HG03439 (cell line): ENCODE measurements around the gene SPNS3.

Experiments
- ATAC-seq: cut with Tn5 transposase; IDR thresholded peaks from one replicate; pipeline ENCODE4 v1.9.1; 2021; ENCODE audit warnings: mild to moderate bottlenecking, moderate library complexity; ENCODE audit not compliant: unreplicated experiment

SPNS3 gene

DNA sequence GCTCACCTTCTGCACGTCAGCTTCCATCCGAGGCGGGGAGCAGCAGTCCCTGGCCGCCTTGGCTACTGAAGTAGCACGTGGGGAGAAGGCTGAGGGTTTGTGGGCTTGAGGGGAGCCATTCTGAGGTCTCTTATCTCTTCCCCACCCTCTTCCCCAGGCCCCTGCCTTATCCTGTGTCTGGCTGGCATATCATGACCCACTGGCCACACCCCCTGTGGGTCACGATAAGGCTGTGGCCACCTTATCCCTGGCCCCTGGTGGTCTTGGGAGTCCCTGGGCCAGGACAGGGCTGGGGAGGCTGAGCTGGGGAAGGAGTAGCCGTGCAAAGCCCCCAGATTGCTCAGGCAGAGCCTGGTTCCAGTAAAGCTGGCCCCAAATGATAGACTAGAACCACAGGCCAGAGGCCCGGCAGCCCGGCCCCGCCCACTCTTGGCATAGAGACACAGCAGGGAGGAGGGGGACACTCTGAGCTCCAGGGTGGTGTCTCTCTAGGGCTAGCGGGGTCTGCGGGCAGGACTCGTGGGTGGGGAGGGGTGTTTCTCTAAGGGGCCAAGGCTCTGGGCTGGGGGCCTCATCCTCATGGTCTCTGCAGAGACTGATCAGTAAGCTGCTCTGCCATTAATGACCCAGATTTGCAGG lies 72.6 kb downstream of the SPNS3 start:
- ATAC-seq: no peak

DNA sequence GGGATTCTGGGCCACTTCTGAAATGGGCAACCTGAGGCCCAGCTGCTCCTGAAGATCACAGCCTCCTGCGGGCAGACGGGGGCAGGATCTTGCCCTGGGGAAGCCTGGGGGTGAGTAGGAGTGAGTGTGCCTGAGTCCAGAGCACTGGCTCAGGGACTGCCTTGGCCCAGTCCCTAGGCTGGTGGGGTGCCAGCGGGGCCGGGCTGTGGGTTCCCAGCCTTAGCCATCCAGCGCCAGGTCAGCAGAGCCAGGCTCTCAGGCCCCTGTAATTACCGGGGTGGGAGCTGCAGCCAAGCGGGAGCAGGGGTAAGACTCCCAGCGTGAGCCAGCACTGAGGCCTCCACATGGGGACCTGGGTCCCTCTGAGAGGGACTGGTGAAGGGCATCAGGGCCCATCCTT lies 73.2 kb downstream of the SPNS3 start:
- no peak for ATAC-seq

DNA sequence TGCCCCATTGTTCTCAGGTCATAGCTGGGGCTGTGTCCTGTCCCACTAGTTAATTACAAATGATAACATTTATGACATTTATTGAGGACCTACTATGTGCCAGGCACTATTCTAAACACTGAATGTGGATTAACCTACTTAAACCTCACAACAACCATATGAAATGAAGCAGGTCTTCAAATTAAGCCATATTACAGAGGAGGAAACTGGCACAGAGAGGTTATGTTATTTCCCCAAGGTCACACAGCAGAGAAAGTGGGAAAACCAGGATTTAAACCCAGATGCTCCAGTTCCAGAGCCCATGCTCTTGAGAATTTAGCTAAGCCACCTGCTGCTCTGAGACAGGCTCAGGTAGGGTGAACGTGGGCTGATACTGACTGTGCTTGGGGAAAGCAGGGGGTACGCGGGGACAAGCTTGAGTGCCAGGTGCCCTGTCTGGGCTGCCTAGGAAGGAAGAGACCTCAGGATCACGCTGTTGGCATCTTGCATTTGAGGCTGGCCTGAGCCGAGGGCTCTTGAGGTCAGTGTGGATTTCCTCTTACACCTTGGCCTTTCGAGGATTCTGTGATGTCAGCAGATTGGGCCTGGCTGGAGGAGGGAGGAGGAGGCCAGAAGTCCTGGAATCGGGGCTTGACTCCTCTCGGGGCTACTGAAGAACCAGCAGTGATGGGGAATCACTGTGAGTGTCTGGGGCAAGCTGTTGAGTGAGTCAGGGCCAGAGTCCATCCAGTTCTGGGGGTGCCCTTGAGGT lies 73.8 kb downstream of the SPNS3 start:
- no peak for ATAC-seq

DNA sequence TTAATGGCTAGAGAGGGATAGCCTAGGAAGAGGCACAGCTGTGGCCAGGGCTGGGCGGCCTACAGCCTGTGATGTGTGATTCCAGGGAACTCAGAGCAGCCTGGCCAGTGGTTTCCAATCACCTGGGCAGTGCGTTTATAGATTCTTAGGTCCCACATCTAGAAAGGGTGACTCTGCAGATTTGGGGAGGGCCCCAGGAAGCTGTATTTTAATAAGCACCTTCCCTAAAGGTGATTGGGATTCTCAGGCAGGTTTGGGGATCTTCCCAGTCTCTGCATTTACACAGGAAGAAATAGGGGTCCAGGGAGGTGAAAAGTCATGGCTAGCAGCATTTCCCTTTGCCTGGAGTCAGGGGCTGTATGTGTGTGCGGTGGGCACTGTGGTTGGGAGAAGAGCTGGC lies 74.5 kb downstream of the SPNS3 start:
- no peak for ATAC-seq

DNA sequence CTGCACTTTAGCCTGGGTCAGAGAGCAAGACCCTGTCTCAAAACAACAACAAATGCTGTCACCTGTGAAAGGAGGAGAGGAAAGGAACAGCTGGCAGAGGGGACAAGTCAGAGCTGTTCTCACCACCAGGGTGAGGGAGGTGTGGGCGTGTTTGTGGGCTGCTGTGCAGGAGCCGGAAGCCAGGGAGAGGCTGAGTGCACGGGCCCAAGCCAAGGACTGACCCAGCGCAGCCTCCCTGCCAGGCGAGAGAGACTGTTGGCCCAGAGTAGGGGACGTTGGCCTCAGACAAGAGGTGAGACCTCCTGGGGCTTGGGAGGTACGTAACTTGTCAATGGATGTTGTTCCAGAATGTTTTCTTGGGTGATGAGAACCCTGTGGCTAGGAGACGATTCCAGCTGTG lies 75.7 kb downstream of the SPNS3 start:
- ATAC-seq: no peak

DNA sequence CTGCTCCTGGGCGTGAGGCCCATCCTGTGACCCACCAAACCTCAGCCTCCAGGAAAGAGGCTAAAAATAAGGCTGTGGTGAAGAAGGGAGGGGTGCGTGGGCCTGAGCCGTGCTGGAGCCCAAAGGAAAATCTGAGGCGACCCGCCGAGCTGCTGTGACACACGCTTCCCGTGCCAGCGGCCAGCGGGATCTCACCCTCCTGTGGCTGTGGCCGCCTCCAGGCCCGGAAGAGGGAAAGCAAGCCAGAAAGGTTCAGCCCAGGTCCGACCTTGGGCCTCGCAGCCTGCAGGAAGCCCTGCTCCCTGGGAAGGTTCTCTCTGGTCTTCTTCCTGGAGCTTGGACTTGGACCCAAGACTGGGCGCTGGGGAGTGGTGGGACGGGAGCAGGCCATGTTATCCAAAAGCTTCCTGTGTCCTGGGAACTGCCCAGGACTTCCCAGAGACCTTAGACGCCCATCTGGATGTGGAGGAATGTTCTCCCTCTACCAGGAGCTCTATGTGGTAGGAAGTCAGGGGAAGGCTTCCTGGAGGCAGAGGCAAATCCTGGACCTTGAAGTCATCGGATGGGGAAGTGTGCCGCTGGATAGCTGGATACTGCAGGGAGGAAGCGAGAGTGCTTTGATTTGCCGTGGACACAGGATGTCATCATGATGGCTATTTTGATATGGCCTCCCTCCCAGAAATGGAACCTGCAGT lies 76.3 kb downstream of the SPNS3 start:
- ATAC-seq: no peak

DNA sequence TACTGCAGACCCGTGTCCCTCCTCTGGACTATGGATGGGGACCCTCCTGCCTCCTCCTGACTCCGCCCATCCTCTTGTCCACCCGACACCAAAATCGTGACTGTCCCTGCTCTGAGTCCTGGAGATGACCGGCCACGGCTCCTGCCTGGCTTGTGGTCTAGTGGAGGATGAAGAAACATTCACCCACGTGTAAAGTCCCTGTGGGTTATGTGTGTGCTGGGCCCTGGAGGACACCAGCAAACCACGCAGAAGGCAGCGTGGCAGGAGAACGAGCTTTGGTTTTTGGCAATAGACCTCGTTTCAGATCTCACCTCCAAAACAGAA lies 76.8 kb downstream of the SPNS3 start:
- ATAC-seq: no peak

DNA sequence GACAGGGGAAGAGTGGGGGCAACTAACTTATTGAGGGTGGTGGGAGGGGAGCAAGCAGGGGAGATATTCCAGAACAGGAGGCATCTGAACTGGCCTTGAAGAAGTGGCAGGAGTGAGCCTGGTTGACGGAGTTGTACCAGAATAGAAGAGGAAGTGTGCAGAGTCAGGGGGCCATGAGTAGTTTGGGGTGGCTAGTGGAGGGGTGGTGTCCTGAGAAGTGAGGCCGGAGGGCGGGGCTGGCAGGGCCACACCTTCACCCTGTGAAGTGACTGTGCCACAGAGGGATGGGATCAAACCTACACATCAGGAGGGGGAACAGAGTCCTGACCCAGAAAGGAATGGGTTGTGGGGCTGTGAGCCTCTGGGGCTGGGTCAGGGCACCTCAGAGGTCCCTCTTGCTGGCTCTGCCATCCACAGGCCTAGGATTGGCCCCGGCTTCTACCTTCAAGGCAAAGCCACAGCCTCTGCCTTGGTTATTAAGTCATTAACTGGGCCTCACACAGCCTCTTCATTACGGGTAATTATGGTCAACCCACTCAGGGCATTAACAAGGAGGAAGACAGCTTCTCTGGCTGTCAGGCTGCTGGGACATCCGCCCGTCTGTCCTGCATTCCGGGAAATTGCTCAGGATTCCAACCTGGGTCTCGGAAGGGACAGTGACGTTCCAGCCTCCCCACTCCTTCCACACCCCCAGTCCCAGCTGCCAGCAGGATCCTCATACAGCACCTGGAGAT lies 77.6 kb downstream of the SPNS3 start:
- ATAC-seq: no peak

DNA sequence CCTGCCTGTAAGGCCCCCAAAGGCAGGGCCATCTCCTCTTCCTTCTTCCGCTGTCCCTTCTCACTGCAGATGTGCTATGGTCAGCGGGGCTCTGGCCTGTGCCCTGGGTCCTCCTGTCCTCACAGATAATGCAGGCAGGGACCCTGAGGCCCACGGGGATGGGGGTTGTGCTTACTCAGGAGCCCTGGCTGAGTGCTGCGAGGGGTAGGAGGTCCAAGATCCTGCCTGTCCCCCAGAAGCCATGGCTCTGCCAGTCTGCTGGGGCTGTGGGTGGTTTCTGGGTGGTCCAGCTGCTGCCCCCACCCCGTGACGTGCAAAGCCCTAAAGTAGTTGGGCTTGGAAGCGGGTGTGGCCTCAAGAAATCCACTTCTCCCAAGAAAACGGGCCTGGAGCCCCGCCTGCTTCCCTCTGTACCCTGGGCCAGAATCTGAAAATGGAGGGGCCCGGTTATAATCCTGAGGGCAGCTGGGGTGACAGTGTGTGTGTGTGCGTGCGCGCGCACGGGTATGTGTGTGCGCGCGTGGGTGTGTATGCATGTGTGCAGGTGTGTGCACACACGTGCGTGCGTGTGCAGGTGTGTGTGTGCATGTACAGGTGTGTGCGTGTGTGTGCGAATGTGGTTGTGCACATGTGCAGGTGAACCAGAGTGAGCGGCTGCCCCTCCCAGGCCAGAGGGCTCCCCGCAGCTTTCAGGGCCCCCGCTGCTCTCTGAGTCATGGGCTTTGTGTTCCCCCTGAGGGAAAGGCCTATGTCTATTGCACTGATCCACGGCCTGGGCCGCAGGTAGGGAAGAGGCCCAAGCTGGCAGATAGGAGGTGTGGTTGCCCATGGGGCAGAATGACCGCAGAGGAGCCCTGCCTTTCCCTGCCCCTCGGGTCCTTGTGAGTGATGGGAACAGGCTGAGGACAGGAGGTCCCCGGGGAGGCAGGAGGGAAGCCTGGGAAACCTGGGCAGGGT lies 78.7 kb downstream of the SPNS3 start:
- ATAC-seq: no peak

DNA sequence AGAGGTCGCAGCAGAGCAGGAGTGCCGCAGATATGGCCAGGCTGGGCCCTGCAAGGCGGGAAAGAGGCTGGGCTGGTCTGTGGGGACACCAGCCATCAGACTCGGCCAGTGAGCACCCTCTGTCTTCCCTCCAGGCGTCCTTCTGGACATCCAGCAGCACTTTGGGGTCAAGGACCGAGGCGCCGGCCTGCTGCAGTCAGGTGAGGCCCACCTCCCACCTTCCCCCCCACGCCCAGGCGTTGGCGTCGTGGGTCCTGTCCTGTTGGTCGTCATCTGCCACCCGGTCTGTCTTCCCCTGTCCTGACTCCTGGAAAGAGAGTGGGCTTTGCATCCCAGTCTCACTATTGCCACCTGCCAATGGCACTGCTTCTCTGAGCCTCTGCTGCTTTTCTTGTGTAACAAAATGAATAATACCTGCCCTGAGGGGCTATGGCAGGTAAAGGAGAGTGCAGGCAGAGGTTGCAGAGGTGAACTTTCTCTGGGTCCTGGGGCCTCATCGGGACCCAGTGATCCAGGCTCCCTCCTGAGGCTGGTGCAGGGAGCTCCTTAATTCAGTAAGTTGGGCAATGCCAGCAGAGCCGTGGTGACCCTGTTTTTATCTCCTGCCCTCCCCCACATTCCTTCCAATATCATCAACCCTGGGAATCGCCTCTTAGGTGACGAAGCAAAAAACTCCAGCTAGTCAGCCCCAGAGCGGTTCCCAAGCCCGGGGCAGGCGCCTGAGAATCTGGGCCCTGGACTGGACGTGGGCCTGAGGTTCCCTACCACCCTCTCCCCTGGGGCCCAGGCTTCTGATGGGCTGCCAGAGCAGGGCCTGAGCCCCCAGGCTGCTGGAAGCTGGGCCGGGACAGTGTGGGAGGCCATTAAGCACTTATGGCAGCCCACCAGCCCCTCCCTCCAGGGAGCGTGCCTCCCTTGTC lies 79.6 kb downstream of the SPNS3 start:
- no peak for ATAC-seq

DNA sequence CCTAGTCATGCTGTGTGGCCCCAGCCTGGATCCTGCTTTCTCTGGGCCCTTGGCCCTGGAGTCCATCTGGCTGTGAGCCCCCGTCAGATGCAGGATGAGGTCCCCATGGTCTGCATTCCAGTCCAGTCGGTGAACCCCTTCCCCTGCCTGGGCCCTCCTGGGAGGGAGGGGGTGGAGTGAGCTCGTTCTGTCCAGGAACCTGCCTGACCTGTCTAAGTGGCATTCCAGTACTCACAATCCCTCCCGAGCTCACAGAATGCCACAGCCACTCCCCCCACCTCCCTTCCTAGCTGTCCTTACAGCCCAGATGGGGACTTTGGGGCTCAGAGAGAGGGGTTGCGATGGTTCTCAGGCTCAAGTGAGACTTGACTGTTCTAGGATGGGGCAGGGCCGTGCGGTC lies 80.5 kb downstream of the SPNS3 start:
- no peak for ATAC-seq

DNA sequence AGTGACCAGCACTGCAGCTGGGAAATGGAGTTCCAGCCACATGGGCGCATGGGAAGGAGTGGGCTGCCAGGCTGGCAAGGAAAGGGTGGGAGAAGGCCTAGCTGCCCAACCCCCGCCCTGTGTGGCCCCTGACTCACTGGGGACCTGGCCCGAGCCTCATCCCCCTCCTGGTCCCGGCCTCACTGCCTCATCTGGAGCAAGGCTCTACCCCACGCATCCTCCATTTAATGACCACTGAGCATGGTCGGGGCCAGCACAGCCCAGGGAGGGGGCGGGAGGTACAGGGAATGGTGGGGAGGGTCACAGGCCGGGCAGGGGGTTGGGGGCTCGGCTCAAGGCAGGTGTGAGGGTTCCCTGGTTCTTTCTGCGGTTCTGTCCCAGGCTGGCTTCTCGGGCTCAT lies 81.0 kb downstream of the SPNS3 start:
- ATAC-seq: no peak

DNA sequence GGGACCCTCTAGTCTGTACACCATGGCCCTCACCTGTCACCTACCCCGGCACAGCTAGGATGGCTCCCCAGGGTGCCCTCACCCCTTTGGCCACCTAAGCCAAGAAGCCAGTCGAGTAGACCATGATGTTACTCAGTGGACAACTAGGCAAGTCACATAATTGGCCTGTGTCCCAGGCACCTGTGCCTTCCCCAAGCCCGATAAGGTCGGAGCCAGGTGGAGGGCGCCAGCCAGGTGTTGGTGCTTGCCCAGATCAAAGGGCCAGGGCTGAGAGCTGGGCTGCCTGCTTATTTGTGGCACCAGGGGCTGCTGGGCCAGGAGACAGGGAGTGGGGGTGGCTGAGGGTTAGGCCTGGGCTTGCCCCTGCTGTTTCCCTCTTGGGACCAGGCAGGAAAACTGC lies 81.8 kb downstream of the SPNS3 start:
- ATAC-seq: no peak

DNA sequence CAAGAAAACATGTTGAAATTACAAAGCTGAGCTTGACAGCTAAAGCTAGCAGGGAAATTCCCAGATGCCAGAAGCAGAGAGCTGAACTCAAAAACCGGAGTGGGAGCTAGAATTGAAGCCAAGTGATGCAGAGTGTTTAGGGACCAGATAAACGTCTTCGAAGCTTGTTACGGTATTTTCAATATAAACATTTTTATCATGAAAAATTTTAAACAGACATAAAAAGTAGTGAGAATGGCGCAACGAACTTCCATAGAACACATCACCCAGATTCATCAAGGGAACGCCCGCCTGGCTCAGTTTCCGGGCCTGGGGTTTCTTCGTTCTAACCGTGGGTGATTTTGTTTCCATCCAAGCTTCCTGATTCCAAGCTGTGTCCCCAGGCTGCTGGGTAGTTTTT lies 83.0 kb downstream of the SPNS3 start:
- ATAC-seq: no peak

DNA sequence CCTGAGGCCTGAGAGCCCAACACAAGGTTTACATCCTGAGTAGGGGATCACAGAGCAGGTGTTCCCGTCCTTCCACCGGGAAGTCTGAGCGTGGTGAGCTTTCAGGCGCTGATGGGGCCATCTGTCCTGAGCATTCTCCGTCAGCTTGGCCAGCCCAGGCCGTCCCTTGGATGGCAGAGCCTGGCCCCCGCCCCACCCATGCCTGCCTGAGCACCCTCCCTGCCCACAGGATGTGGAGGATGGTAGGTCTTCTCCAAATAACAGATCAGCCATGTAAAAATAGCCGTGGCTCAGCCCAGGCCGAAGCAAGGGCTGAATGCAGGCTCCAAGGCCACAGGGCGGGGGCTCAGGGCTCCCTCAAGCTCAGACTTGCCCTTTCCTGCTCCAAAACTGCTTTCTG lies 85.2 kb downstream of the SPNS3 start:
- ATAC-seq: no peak

DNA sequence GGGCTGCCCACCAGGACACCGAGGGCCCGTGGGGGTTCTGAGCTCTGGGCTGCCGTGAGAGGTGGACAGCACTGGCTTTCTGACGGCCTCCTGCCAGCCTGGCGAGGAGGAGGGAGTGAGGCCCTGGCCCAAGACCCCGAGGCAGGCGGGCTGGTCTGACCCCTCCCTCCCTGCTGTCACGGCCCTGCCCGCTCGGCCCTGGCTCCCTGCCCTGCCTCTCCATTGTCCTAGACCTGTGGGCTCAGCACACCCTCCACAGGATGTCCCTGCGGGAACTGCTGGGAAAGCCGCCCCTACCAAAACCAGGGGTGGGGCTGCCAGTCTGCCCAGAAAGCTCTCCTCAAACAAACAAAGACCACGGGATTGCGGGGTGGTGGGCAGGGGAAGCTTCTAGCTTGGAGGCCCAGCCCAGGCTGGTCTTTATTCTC lies 85.6 kb downstream of the SPNS3 start:
- ATAC-seq: no peak

DNA sequence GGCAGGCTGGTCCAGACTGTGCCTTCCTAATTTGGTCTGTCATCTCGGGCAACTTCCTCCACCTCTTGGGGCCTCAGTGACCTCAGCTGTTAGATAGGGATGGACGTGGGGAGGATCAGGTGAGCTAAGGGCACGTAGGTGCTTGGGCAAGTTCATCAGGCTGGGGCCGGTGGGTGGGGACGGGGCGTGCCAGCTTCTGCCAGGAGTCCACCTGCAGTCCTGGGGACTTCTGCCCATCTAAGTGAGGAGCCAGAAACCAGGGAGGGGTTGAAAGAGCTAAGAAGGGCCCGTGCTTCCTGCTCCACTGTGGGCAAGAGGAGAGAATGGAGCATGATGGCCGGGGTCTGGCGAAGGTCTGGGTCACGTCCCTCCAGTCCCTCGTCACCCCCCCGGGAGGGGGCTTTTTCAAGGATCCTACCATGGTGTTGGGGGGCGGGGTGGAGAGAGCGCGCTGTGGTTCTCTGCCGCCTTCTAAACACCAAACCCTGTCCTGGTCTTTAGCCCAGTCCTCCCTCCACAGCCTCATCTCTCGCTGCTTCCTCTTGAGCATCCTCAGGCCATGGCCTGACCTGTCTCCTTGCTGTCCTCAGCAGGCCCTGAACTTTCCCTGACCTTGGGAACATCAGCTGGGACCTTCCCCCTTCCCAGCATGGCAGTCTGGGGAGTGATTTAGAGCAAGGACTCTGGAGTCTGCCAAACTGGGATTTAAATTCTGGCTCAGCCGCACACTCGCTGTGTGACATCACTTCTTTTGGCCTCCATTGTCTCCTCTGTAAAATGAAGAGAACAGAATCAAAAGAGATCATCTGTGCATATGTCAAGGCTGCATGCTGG lies 86.5 kb downstream of the SPNS3 start:
- ATAC-seq: no peak

DNA sequence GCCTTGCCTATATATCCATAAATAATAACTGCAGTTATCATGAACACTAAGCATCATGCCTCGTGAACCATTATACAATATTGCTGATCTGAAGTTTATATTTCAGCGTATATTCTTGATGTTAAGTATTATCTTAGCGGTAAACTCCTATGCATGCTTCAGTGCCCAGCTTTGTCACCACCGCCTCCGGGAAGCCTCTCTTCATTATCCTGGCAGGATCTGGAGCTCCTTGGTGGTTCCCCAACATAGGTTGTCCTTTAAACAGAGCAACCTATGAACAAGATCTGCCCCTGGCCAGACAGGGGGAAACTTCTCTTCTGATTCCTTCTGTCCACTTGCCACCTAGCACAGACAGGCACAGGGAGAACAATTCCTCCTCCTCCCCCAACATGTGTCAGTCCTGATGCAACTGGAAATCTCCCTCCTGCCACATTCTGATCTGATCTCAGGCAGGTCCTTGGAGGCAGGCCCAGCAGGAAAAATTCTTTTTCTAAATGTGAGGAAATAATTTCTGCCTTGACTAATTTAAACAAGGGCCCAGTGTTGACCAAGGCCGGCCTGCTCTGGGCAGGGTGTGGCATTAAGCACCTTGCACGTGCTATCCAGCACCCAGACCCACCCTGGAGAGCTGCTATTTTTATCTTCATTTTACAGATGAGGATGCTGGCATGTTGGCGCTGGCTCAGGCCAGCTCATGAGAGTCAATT lies 87.3 kb downstream of the SPNS3 start:
- no peak for ATAC-seq
